ENCODE measurements around the gene SYNDIG1.

DNA sequence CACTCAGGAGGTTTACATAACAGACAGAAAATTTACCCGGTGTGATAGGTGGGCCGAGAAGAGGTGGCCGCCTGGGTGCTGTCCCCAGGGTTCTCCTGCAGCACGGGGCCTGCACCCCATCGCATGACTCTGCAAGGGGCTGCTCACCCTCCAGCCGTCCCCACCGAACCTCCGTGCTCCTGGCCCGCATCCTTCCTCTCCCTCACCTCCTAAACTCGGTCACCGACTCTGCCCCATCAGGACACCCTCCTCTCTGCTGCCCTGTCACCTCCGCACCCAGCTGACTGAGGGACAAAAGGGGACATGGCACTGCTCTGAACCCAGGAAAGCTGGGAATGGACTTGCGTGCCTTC, 147.6 kb downstream of the SYNDIG1 start:
- TF ChIP-seq, protein P1, sequence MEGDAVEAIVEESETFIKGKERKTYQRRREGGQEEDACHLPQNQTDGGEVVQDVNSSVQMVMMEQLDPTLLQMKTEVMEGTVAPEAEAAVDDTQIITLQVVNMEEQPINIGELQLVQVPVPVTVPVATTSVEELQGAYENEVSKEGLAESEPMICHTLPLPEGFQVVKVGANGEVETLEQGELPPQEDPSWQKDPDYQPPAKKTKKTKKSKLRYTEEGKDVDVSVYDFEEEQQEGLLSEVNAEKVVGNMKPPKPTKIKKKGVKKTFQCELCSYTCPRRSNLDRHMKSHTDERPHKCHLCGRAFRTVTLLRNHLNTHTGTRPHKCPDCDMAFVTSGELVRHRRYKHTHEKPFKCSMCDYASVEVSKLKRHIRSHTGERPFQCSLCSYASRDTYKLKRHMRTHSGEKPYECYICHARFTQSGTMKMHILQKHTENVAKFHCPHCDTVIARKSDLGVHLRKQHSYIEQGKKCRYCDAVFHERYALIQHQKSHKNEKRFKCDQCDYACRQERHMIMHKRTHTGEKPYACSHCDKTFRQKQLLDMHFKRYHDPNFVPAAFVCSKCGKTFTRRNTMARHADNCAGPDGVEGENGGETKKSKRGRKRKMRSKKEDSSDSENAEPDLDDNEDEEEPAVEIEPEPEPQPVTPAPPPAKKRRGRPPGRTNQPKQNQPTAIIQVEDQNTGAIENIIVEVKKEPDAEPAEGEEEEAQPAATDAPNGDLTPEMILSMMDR (IDR thresholded peaks at IDR 0.05; ENCODE audit: insufficient read depth, low read depth, low read length), result no peak
- no peak for TF ChIP-seq EZH2 (IDR thresholded peaks at IDR 0.05; ENCODE audit: insufficient read depth, low read length)

Data from astrocyte (in vitro differentiated cells and primary cell).